NCI-H1092 treated with DMSO at 0.1 percent for 48 hours (cell line): ENCODE measurements around the gene GNB1L.
"Not testable (repeated sequence)": the region's sequence is repeated elsewhere in the genome, so short reads cannot be mapped to it uniquely, and the experiment has no call there.

Experiments
- DNase-seq: peaks from one replicate; lab custom pipeline; 2025; lab: John Stamatoyannopoulos, UW

The GNB1L gene

DNA sequence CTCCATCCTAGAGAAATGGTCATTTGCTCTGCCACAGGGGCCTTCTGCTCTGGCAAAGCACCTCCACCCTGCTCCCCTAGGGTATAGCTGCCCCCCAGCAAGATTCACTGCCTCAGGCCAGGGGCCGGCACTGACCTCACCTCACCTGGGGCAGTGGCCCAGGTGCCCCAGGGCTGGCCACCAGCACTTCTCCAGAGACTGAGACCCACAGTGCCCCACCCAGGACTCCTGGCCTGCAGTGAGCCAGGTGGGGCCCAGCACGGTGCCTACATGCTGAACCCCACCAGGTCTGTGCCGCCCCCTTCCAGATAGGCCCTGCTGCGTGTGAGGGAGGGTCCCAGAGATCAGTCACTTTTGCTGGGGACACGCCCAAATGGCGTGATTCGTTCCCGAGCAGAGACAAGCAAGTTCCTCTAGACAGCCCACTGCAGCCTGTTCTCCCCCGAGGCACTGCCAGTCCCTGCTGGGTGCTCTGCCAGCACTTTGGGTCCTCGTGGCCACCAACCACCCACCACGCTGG is 10.8 kb downstream of the GNB1L start:
- no peak for DNase-seq

DNA sequence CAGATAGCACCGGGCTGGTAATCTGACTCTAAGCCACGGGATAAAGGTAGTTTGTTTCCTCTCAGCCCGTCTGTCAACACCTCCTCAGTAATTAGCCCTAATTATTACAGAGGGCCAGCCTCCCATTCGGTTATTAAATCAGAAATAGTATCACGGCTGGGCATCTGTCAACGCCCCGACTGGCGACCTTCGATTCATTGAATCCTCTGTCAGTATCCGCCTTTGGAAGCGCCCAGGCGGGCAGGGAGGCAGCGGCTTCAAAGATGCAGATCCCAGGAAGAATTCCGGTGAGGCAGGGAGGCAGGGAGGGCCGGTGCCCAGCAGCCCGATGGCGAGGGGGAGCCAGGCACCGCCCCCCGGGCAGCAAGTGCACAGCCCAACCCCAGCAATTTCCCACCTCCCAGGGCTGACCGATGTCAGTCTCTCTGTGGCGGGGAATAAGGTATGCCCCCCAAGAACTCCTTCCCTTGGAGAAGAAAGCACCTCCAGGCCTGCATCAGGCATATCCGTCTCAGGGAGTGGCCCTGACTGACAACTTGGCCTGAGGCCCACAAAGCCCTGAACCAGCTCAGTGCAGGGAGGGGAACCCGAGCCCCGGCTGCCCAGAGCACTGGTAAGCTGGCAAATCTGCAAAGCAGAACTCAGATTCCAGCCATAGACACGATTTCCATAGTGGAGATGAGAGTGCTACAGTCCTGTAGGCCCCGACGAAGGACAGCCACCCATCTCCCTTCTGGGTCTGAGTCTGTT is 11.4 kb downstream of the GNB1L start:
- DNase-seq = no peak

DNA sequence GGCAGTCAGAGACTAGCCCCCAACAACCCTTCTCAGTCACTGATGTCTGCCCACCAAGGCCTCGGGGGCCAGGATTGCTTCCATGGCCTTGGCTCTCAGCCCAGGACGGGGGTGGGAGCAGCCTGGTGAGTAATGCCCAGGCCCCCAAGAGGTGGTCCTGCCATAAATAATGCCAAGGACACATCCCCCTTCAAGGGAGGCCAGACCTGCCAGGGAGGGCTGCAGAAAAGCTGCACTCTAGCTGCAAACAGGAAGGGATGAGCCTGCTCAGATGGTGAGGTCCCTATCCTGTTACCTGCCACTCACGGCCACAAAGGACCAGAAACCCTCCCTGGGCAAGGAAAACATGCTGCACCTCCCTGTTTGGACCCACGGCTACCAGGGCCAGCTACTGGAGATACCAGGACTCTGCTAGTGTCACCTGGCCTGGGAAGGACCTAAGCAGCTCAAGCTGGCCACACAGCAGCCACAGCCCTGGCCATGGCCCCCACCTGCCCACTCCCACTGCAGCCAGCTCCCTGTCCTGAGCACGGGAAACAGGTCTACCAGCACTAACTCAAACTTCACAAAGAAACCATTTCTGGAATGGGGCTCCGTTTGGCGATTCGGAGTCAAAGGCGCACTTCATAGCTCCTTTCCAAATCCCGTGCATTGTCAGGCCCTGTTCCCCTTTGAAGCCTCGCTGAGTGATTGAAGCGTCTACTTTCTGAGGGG is 12.1 kb downstream of the GNB1L start:
- no peak for DNase-seq

DNA sequence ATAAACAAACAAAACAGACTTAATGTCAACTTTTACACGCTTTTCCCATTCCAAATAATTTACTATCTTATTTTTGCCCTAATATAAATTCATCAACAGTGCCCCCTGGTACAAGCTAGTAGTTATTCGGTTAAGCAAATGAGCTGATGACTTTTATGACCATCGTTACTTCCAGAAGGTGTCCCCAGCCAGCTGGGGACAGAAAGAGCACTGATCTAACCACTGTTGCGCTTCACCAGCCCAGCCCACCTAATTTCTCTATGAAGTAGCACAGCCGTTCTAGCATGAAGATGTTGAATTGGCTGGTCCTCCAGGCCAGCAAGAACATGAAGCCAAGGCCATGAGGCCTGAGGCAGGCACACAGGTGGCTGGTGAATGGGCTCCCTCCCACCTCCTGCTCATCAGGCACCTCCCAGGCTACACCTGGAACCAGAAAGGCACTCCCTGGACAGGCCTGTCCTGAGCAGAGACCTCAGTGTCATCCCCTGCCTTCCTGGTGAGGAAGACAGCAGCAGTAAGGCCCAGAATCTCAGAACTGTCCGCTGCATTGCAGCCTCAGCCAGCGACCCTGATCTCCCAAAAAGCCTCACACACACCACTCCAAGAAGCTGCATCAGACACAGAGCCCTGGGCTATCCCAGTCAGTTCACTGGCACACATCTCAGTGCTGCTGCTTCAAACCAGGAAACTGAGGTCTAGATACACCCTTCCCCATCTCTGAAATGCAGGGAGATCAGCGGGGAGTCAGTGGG is 12.9 kb downstream of the GNB1L start:
- DNase-seq = no peak

DNA sequence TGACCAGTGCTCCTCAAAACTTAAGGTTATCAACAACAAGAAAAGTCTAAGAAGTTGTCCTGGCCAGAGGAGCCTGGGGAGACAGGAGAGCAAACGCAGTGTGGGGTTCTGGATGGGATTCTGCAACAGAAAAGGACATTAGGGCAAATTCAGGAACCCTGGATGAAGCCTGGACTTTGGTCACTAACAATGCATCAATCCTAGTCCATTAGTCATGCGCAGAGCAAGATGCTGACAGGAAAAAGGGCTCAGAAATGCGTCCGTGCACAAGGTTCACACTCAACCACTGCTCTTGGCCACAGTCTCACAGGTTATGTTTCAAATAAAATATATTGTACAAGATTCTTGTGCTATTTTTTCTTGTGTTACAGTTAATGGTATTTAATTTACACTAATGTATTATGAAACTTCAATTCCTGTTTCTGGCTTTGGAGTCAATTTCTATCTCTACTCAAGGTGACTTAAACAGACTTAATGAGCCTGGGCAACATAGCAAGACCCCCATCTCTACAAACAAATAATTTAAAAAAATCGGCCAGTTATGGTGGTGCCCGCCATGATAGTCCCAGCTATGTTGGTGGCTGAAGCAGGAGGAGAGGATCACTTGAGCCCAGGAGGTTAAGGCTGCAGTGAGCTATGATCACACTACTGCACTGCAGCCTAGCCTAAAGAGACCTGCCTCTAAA is 13.6 kb downstream of the GNB1L start:
- no peak for DNase-seq

DNA sequence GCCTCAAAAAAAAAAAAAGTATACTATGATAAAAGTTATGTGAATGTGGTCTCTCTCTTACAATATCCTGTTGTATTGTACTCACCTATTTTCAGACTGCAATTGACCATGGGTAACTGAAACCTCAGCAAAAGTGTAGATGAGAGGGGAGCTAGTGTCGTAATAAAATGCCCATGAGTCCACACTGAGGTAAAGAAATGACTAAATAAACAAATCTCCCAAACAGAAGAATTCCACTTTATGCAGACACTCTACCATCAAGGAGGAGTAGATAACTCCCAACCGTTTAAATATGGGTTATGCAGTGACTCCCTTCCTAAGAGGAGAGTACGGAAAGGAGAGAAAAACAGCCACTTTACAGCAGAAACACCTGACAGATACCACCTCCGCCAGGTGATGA is 14.6 kb downstream of the GNB1L start:
- no peak for DNase-seq

DNA sequence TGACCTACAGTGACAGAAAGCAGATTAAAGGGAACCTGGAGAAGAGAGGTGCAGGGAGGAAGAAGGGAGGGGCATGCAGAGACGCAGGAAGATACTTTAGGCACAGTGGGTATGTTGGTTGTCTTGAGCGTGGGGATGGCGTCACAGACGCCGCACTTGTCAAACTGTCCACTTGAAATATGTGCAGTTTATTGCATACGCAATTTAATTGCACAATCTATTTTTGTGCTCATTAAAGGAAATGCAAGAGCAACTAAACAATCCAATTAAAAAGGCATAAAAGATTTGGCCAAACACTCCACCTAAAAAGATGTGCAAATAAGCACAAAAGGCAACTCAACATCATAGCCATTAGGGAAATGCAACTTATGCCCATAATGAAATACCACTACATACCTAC is 16.8 kb downstream of the GNB1L start:
- DNase-seq = no peak

DNA sequence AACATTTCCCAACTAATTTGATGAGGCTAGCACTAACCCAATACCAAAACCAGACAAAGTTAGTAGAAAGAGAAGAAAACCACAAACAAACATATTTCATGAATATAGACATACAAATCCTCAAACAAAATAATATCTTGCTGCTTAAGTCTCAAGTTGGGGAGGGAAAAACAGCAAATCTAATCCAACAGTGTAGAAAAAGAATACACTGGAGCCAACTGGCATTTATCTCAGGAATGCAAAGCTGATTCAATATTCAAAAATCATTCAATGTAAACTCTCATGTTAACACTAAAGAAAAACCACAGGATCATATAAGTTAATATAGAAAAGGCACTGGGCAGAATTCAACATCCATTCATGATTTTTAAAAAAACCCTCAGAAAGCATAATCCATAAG is 18.2 kb downstream of the GNB1L start:
- DNase-seq = no peak

DNA sequence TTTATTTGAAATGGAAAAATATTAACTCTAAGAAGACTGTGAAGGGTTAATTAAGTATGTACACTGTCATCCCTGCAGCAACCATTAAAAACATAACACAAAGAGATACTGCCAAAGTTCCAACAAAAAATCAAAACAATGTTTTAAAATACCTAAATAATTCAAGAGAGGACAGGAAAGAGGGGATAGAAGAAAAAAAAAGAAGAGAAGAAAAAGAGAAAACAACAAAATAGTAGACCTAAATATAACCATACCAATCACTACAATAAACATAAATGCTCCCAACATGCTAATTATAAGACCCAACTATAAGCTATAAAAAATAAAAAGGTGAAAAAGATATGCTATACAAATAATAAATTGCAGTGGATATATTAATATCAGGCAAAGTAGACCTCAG is 20.1 kb downstream of the GNB1L start:
- no peak for DNase-seq

DNA sequence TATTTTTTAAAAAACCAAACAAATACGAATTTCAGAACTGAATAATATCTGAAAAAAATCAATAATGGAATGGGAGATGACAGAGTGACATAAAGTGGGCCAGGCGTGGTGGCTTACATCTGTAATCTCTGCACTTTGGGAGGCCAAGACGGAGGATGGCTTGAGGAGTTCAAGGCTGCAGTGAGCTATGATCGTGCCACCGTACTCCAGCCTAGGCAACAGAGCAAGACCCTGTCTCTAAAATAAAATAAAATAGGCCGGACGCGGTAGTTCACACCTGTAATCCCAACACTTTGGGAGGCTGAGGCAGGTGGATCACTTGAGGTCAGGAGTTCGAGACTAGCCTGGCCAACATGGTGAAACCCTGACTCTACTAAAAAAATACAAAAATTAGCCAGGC is 21.3 kb downstream of the GNB1L start:
- DNase-seq = not testable (repeated sequence)

DNA sequence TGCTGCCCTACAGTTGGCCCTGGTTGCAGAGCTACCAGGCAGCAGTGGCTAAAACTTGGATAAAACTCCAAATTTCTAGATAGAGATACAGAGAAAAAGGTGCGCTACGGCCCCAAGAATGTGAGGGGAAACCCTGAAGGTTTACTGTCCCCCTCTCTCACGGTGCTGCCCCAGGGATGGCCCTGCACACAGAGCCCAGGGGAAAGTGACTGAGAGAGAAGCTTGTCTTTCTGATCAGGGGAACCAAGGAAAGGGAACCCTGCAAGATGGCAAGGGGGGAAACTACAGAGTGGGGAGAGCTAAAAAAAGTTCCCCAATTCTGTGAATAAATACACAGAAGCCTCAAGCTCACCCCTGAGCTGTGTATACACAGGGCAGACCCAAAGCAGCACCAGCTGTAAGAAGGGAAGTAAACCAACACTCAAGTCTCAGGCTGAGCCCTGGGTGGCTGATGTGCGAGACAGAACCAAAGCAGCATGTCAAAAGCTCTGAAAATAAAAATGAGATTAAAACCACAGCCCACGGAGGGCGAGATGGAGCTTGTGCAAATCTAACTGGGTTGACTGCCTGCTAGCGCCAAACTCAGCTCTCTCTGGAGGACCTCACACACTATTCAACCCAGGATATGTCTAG is 22.1 kb downstream of the GNB1L start:
- DNase-seq = no peak

DNA sequence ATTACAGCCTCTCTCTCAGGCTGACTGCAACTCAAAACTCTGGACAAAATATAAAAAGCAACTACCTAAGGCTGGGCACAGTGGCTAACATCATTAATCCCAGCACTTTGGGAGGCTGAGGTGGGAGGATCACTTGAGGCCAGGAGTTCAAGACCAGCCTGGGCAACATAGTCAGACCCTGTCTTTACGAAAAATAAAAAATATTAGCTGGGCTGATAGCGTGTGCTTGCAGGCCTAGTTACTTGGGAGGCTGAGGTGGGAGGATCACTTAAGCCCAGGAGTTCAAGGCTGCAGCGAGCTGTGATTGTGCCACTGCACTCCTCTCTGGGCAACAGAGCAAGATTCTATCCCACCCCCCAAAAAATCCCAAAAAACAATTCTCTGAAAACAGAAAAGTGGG is 22.7 kb downstream of the GNB1L start:
- DNase-seq = not testable (repeated sequence)

DNA sequence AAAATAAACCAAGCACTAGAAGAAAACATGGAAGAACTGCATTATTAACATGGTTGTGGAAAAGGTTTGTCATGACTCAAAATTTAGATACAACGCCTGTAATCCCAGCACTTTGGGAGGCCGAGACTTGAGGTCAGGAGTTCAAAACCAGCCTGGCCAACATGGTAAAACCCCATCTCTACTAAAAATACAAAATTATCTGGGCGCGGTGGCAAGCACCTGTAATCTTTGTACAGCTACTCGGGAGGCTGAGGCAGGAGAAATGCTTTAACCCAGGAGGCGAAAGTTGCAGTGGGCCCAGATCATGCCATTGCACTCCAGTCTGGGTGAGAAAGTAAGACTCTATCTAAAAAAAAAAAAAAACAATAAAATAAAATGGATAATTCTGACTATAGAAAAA is 23.7 kb downstream of the GNB1L start:
- DNase-seq = no peak

DNA sequence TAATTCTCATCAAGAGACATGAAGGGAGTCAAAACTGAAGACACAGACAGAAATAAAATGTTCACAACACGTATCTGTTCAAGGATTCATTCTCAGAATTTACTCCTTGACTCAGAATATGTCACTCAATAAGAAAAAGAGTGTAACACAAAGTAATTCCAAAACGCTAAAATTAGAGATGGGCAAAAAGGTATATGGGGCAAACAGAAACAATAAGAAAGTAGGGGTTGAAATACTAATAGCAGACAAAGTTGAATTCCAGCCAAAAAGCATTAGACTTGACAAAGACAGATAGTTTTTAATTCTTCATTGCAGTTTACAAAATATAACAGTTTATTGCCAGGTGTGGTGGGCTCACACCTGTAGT is 26.7 kb downstream of the GNB1L start:
- DNase-seq = no peak

DNA sequence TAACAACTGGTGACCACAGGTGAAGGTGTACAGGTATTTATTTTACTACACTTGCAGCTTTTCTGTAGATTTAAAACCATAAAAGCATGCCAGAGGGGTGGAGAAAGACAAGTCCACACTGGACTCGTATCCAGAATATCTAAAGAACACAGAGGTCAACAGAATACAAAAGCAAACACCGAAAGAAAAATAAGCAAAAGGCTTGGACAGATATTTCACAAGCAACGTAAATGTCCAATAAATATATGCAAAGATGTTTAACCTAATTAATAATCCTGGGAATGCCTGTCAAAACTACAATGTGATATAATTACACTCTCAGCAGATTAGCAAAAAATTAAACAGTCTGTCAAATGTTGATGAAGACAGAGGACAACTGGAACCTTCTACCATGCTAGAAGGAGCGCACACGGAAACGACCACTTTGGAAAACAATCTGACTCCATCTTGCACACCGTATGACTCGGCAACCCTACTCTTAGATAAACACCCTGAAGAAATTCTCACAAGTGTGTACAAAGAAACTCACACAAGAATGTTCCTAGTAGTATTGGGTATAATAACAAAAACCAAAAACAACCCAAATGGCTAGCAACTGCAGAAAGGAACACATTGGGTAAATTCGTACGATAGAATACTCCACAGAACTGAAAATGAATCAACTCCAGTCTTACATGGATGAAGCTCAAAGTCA is 27.2 kb downstream of the GNB1L start:
- no peak for DNase-seq

DNA sequence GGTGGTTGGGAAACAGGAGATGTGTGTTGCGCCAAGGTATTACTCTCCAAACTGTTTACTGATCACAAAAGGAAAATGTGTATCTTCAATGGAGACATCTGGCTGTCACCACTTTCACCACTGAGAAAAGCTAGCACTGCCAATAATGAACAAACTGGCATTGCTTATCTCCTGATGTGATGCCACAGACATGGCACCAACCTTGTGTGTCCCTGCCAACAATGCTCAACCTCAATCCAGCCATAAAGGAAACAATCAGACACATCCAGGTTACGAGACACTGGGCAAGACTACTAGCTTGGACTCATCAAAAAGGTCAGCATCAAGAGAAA is 28.1 kb downstream of the GNB1L start:
- no peak for DNase-seq

DNA sequence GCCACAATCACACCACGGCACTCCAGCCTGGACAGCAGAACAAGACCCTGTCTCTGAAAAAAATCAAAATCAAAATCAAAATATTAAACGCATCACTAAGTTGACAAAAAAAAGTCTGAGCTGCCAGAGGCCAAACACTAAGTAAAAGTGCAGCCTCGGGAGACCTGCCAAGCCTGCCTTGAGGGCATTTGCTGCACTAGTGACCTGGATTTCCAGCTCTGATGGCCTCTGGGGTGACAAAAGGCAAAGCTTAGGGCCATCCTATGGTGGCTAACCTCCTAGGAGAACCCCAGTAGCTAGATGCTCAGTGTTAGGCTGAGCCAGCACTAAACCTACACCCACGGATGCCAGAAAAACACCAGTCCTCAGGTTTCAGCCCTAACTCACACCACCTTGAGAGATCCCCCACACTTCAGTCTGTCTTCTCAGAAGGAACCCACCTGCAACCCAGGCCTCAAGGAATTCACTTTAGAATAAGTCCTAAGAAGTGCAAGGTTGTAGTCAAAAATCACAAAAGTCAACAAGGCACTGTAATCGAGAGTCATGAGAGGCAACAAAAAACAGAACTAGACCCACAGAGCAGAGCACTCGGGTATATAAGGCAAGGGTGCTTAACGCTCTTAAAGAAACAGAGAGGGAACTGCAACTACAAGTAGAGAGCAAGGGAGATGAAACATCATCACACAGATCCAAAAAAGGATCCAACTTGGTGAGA is 28.6 kb downstream of the GNB1L start:
- DNase-seq = no peak

DNA sequence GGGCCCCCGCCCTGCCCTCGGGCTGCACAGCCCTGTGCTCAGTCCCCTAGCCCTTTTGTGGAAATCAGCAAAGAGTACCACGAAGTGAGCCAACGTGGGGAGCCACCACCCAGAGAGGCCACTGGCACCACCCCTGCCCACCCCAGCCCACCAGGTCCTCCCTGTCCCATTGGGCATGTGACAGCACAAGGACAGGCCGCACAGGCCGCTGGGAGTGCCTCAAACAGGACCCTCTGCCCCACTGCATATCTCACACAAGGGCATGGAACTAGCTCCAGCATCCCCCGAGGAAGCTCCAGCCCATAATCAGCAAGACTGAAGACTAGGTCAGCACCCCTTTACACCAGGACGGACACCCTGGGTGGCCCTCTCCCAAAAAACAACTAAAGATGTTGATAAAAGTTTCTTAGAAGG is 29.7 kb downstream of the GNB1L start:
- DNase-seq = no peak

DNA sequence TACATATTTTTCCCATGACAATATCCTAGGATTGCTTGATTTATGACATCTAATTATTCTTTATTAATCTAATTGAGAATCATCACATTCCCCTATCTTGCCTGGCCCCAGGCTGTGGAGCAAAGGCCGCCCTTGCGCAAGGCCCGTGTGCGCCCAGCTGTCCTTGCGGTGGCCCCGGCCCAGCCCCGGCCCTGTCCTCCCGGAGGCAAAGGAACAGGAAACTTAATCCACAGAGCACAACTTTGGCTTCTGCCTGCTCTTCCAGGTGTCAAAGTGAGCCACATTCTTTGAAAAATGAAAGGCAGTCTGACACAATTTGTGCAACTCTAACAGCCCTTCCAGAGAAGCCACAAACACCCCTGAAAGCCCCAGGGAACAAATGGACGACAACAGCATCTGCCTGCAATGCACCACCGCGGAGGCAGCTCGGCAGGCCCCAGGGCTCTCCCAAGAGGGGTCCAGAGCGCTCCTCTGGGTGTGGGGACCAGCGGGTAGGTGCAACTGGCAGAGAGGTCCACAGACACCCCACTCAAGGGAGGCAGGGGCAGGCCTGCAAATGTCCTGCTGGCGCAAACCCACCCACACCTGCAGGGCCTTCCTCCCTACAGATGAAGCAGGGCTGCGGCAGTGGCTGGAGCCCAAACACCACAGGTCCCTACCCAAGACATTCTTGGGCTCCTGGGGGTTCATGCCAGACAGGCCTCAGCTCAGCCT is 30.3 kb downstream of the GNB1L start:
- no peak for DNase-seq

DNA sequence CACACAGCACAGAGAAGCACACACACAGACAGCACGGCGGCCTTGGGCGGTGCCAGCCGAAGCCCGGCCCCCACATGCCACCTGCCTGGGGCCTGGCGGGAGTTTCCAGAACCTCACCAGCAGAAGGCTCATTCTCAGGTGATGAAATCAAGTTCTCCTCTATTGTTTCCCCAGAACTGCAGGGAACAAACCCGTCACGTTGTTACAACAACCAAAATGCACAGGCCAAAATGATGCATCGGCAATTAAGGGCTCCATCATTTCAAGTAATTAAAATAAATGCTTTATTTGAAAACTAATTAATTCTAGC is 30.8 kb downstream of the GNB1L start:
- DNase-seq = no peak
